IMR-90 (cell line): ENCODE results near the gene PIPOX.

ENCODE experiments used
- BHLHE40 ChIP-seq: fragments of 150-350 bp; IDR thresholded peaks from 2 replicates; pipeline ENCODE4 v1.6.1; 2016; ENCODE audit warnings: mild to moderate bottlenecking, low read depth, low read length
- CHD1 ChIP-seq: IDR thresholded peaks from 2 replicates; pipeline ENCODE4 v1.6.1; 2012; ENCODE audit warnings: low read depth, low read length, improper control_type of control experiment
- CTCF ChIP-seq: conservative IDR thresholded peaks from 2 replicates; pipeline ENCODE4 v1.5.1; 2012; ENCODE audit warnings: mild to moderate bottlenecking, low read depth, low read length, improper control_type of control experiment
- ELK1 ChIP-seq: fragments of 150-350 bp; IDR thresholded peaks from 2 replicates; pipeline ENCODE4 v1.6.1; 2016; ENCODE audit warnings: low read depth, mild to moderate bottlenecking, low read length, moderate library complexity, borderline replicate concordance
- FOS ChIP-seq: fragments of 150-350 bp; IDR thresholded peaks from 2 replicates; pipeline ENCODE4 v1.6.1; 2016; ENCODE audit warnings: low read depth, low read length
- MAFK ChIP-seq: IDR thresholded peaks from 2 replicates; pipeline ENCODE4 v1.6.1; 2012; ENCODE audit warnings: low read depth, low read length, improper control_type of control experiment
- MAZ ChIP-seq: IDR thresholded peaks from 2 replicates; pipeline ENCODE4 v1.6.1; 2012; ENCODE audit warnings: low read depth, mild to moderate bottlenecking, low read length, improper control_type of control experiment, moderate library complexity, borderline replicate concordance
- MXI1 ChIP-seq: IDR thresholded peaks from 2 replicates; pipeline ENCODE4 v1.6.1; 2012; ENCODE audit warnings: low read depth, mild to moderate bottlenecking, low read length, moderate library complexity, borderline replicate concordance
- POLR2A ChIP-seq: IDR thresholded peaks from 2 replicates; pipeline ENCODE4 v1.6.1; 2012; ENCODE audit warnings: mild to moderate bottlenecking, low read depth, low read length
- RAD21 ChIP-seq: IDR thresholded peaks from 2 replicates; pipeline ENCODE4 v1.6.1; 2012; ENCODE audit warnings: low read length, improper control_type of control experiment
- RCOR1 ChIP-seq: IDR thresholded peaks from 2 replicates; pipeline ENCODE4 v1.6.1; 2012; ENCODE audit warnings: mild to moderate bottlenecking, low read length, improper control_type of control experiment; ENCODE audit not compliant: insufficient replicate concordance
- RFX5 ChIP-seq: IDR thresholded peaks from 2 replicates; pipeline ENCODE4 v1.8.0; 2012; ENCODE audit warnings: low read depth, mild to moderate bottlenecking, low read length, moderate library complexity
- SMC3 ChIP-seq: fragments of 150-350 bp; IDR thresholded peaks from 2 replicates; pipeline ENCODE4 v1.6.1; 2016; ENCODE audit warnings: low read depth, mild to moderate bottlenecking, antibody characterized with exemption, low read length, moderate library complexity
- USF2 ChIP-seq: fragments of 150-350 bp; IDR thresholded peaks from 2 replicates; pipeline ENCODE4 v1.6.1; 2017; ENCODE audit warnings: mild to moderate bottlenecking, antibody characterized with exemption, low read length, low read depth

- TF ChIP-seq MXI1 (no peak), POLR2A (no peak), CTCF (no peak), FOS (no peak), MAFK (no peak), BHLHE40 (no peak), RCOR1 (no peak), MAZ (no peak), ELK1 (no peak), SMC3 (no peak), USF2 (no peak), CHD1 (no peak), RAD21 (no peak), RFX5 (no peak)
Measured at GRCh38 chr17:29084541-29085146, 41.7 kb downstream of the PIPOX start.
